GM23338 (cell line): Measurements from ENCODE around the gene FSTL3.

Experiments
- CTCF ChIP-seq, 2 experiments: fragments of 200-600 bp in 1 of 2; sonication (generic) in 1 of 2; conservative IDR thresholded peaks; 2 replicates each; pipeline versions ENCODE4 v1.5.1 to v1.6.1; 2016 to 2017; ENCODE audit warnings: antibody characterized with exemption in 2 of 2, low read depth in 2 of 2, mild to moderate bottlenecking in 2 of 2, moderate library complexity in 1 of 2
- EZH2 ChIP-seq: fragments of 200-600 bp; sonication (generic); IDR thresholded peaks from one replicate; pipeline ENCODE4 v1.8.0; 2017; ENCODE audit warnings: antibody characterized with exemption, mild to moderate bottlenecking, low read depth; ENCODE audit not compliant: unreplicated experiment
- NANOG ChIP-seq: IDR thresholded peaks from 2 replicates; pipeline ENCODE4 v1.6.1; 2016; ENCODE audit warnings: antibody characterized with exemption, borderline replicate concordance
- POLR2AphosphoS5 ChIP-seq: IDR thresholded peaks from 2 replicates; pipeline ENCODE4 v1.6.1; 2016; ENCODE audit warnings: antibody characterized with exemption, low read depth
- REST ChIP-seq: IDR thresholded peaks from one replicate; pipeline ENCODE4 v1.6.1; 2018; ENCODE audit warnings: antibody characterized with exemption; ENCODE audit not compliant: unreplicated experiment

- TF ChIP-seq CTCF (conservative IDR thresholded peaks at IDR 0.05; ENCODE audit: low read depth in 2 of 2) (no peak), POLR2AphosphoS5 (no peak; the same call in 1 of the 2 replicates), EZH2 (no peak), REST (no peak), NANOG (no peak)
Observed at GRCh38 chr19:703329-703650, 27.1 kb downstream of the FSTL3 start.
